ENCODE measurements around the gene THSD4. TPM values are rescaled to one million over a fixed set of nuclear protein-coding genes. Genes with fewer than 3 reads are reported as not detected.

Gene THSD4
- total RNA-seq, 1 donor from 2014 or later, result 2.5 TPM

GRCh38 chr15:71187526-71187925 lies 72.3 kb downstream of the THSD4 start:
- FAIRE-seq (no peak), DNase-seq (ENCODE audit: low read depth) (peak; percentile 10)
- no peaks in the 10 kb centered on the region for H3K79me2 ChIP-seq (ENCODE audit: insufficient read depth, low read length)
- Mint-ChIP-seq H3K27ac (ENCODE audit: unreplicated experiment) (no peak overlapping the region), H3K9me3 (ENCODE audit: unreplicated experiment) (peaks cover 4% of the 10 kb centered on the region), H3K36me3 (ENCODE audit: low read depth, unreplicated experiment) (peaks cover 3% of the 10 kb centered on the region), H3K4me1 (ENCODE audit: low read depth, unreplicated experiment) (no peaks in the 10 kb centered on the region), H3K27me3 (ENCODE audit: low read depth, unreplicated experiment) (peaks cover 4% of the 10 kb centered on the region), H3K4me3 (ENCODE audit: unreplicated experiment) (no peak overlapping the region)
- H3K36me3 ChIP-seq (ENCODE audit: insufficient read depth, low read length), result no peaks in the 10 kb centered on the region
- no peaks in the 10 kb centered on the region for H4K20me1 ChIP-seq (ENCODE audit: insufficient read depth, low read length)
- H3K27ac ChIP-seq (ENCODE audit: low read depth, low read length), result no peak overlapping the region
- no peaks in the 10 kb centered on the region for H3K27me3 ChIP-seq (ENCODE audit: insufficient read depth, low read length)
- H3K9ac ChIP-seq (ENCODE audit: low read length), result no peak overlapping the region
- no peaks in the 10 kb centered on the region for H3K9me3 ChIP-seq (ENCODE audit: insufficient read depth, low read depth, low read length)
- H2AFZ ChIP-seq (ENCODE audit: low read depth, low read length), result no peak overlapping the region
- no peak overlapping the region for H3K4me3 ChIP-seq (ENCODE audit: insufficient read depth, low read depth, low read length)
- peak overlapping the region; percentile 7 for H3K4me2 ChIP-seq (ENCODE audit: low read length)
- TF ChIP-seq EZH2 (IDR thresholded peaks at IDR 0.05; ENCODE audit: insufficient read depth, low read length), result no peak
- TF ChIP-seq CTCF (IDR thresholded peaks at IDR 0.05; ENCODE audit: insufficient read depth, low read depth, low read length), result no peak
- no peaks in the 10 kb centered on the region for H3K4me1 ChIP-seq (ENCODE audit: insufficient read depth, low read length)

GRCh38 chr15:71189718-71190117 lies 74.4 kb downstream of the THSD4 start:
- Histone ChIP-seq H3K9ac (ENCODE audit: low read length) (no peak overlapping the region), H3K4me3 (ENCODE audit: insufficient read depth, low read depth, low read length) (no peak overlapping the region), H2AFZ (ENCODE audit: low read depth, low read length) (no peak overlapping the region), H4K20me1 (ENCODE audit: insufficient read depth, low read length) (no peaks in the 10 kb centered on the region), H3K36me3 (ENCODE audit: insufficient read depth, low read length) (no peaks in the 10 kb centered on the region), H3K27ac (ENCODE audit: low read depth, low read length) (no peak overlapping the region), H3K4me2 (ENCODE audit: low read length) (no peak overlapping the region), H3K9me3 (ENCODE audit: insufficient read depth, low read depth, low read length) (no peaks in the 10 kb centered on the region), H3K27me3 (ENCODE audit: insufficient read depth, low read length) (no peaks in the 10 kb centered on the region), H3K79me2 (ENCODE audit: insufficient read depth, low read length) (no peaks in the 10 kb centered on the region), H3K4me1 (ENCODE audit: insufficient read depth, low read length) (no peaks in the 10 kb centered on the region)
- Mint-ChIP-seq H3K36me3 (ENCODE audit: low read depth, unreplicated experiment) (peaks cover 3% of the 10 kb centered on the region), H3K27me3 (ENCODE audit: low read depth, unreplicated experiment) (peaks cover 4% of the 10 kb centered on the region), H3K4me3 (ENCODE audit: unreplicated experiment) (no peak overlapping the region), H3K27ac (ENCODE audit: unreplicated experiment) (no peak overlapping the region), H3K4me1 (ENCODE audit: low read depth, unreplicated experiment) (no peaks in the 10 kb centered on the region), H3K9me3 (ENCODE audit: unreplicated experiment) (peaks cover 8% of the 10 kb centered on the region)
- DNase-seq (ENCODE audit: low read depth), result peak; percentile 46
- TF ChIP-seq EZH2 (IDR thresholded peaks at IDR 0.05; ENCODE audit: insufficient read depth, low read length) (no peak), CTCF (IDR thresholded peaks at IDR 0.05; ENCODE audit: insufficient read depth, low read depth, low read length) (no peak)
- no peak for FAIRE-seq

GRCh38 chr15:71191296-71191695 lies 76.0 kb downstream of the THSD4 start:
- peaks cover 9% of the 10 kb centered on the region for H3K9me3 Mint-ChIP-seq (ENCODE audit: unreplicated experiment)
- DNase-seq (ENCODE audit: low read depth) (no peak), FAIRE-seq (no peak)
- peaks cover 3% of the 10 kb centered on the region for H3K36me3 Mint-ChIP-seq (ENCODE audit: low read depth, unreplicated experiment)
- no peaks in the 10 kb centered on the region for H3K9me3 ChIP-seq (ENCODE audit: insufficient read depth, low read depth, low read length)
- no peaks in the 10 kb centered on the region for H3K4me1 Mint-ChIP-seq (ENCODE audit: low read depth, unreplicated experiment)
- H3K27ac Mint-ChIP-seq (ENCODE audit: unreplicated experiment), result no peak overlapping the region
- no peaks in the 10 kb centered on the region for H4K20me1 ChIP-seq (ENCODE audit: insufficient read depth, low read length)
- no peak overlapping the region for H3K4me2 ChIP-seq (ENCODE audit: low read length)
- H3K36me3 ChIP-seq (ENCODE audit: insufficient read depth, low read length), result no peaks in the 10 kb centered on the region
- H3K4me1 ChIP-seq (ENCODE audit: insufficient read depth, low read length), result no peaks in the 10 kb centered on the region
- H2AFZ ChIP-seq (ENCODE audit: low read depth, low read length), result no peak overlapping the region
- TF ChIP-seq CTCF (IDR thresholded peaks at IDR 0.05; ENCODE audit: insufficient read depth, low read depth, low read length), result no peak
- no peak for TF ChIP-seq EZH2 (IDR thresholded peaks at IDR 0.05; ENCODE audit: insufficient read depth, low read length)
- no peaks in the 10 kb centered on the region for H3K79me2 ChIP-seq (ENCODE audit: insufficient read depth, low read length)
- no peak overlapping the region for H3K27ac ChIP-seq (ENCODE audit: low read depth, low read length)
- H3K4me3 ChIP-seq (ENCODE audit: insufficient read depth, low read depth, low read length), result no peak overlapping the region
- no peak overlapping the region for H3K9ac ChIP-seq (ENCODE audit: low read length)
- no peak overlapping the region for H3K4me3 Mint-ChIP-seq (ENCODE audit: unreplicated experiment)
- no peaks in the 10 kb centered on the region for H3K27me3 ChIP-seq (ENCODE audit: insufficient read depth, low read length)
- peaks cover 9% of the 10 kb centered on the region for H3K27me3 Mint-ChIP-seq (ENCODE audit: low read depth, unreplicated experiment)
